K562 (cell line): Measurements from ENCODE around the gene AGAP1. TPM values are rescaled to one million over a fixed set of nuclear protein-coding genes. Genes with fewer than 3 reads are reported as not detected.

Experiments used
- ATAC-seq: fragments of 200-7000 bp; cut with Tn5 transposase; 3 replicates; pipeline ENCODE4 v1.9.1; 2020; ENCODE audit warnings: moderate library complexity
- BruUV-seq: library from RNA; stranded (reverse); fragments of 400-500 nt; replicated peaks from 2 replicates; lab custom pipeline; 2021; lab: Mats Ljungman, UMichigan
- CTCF ChIA-PET: fragments of 300-600 bp; formaldehyde crosslinking; extraction: SDS; loops from one replicate; lab custom pipeline; 2021; ENCODE audit warnings: low intra/inter-chr PET ratio; lab: Yijun Ruan, JAX
- POLR2A ChIA-PET: fragments of 300-600, 350-650 bp; sonication (Branson Sonifier 250); formaldehyde crosslinking; extraction: SDS; loops from one replicate; lab custom pipeline; 2021; ENCODE audit warnings: antibody characterized with exemption, inconsistent platforms; lab: Yijun Ruan, JAX
- DNase-seq, 4 experiments: peaks; one replicate each; pipeline versions ENCODE4 v3.0.0 to v3.0.0-alpha.2; 2011 to 2018; ENCODE audit warnings: low spot score in 3 of 4, mixed read lengths in 3 of 4; ENCODE audit errors: extremely low read depth in 1 of 4
- FAIRE-seq: peaks from 2 replicates; lab custom pipeline; 2011; peaks lifted over from hg19 to GRCh38; lab: Jason Lieb, UNC
- H2AFZ ChIP-seq: 2 replicates; pipeline ENCODE4 v1.6.0; 2011; ENCODE audit warnings: low read depth, low read length, control low read depth, inconsistent platforms
- H3K27ac ChIP-seq: fragments of 200-600 bp; 3 replicates; pipeline ENCODE4 v1.8.0; 2011; ENCODE audit warnings: low read depth, mild to moderate bottlenecking, control low read depth, inconsistent platforms, low read length, moderate library complexity, mixed read lengths; ENCODE audit errors: extremely low read depth
- H3K27me3 ChIP-seq, 2 experiments: fragments of 300-600 bp in 1 of 2; 2 replicates in 1 of 2; 3 replicates in 1 of 2; pipeline versions ENCODE4 v1.6.0 to v1.8.0; 2011; ENCODE audit warnings: inconsistent platforms in 2 of 2, low read length in 2 of 2, mild to moderate bottlenecking in 1 of 2, mixed read lengths in 1 of 2, moderate library complexity in 1 of 2; ENCODE audit not compliant: control insufficient read depth in 2 of 2, insufficient read depth in 2 of 2
- H3K36me3 ChIP-seq: fragments of 300-600 bp; 3 replicates; pipeline ENCODE4 v1.8.0; 2011; ENCODE audit warnings: mild to moderate bottlenecking, low read length, inconsistent platforms; ENCODE audit not compliant: control insufficient read depth, insufficient read depth
- H3K4me1 ChIP-seq, 2 experiments: fragments of 200-600 bp in 1 of 2; replicated peaks in 1 of 2; 2 replicates in 1 of 2; 3 replicates in 1 of 2; pipeline versions ENCODE4 v1.5.1 to v1.8.0; 2011; ENCODE audit warnings: inconsistent platforms in 2 of 2, low read length in 2 of 2, mild to moderate bottlenecking in 1 of 2, mixed read lengths in 1 of 2, moderate library complexity in 1 of 2; ENCODE audit not compliant: control insufficient read depth in 2 of 2, insufficient read depth in 2 of 2
- H3K4me2 ChIP-seq: 2 replicates; pipeline ENCODE4 v1.6.1; 2011; ENCODE audit warnings: low read length, control low read depth, inconsistent platforms, mixed read lengths; ENCODE audit not compliant: insufficient read depth
- H3K4me3 ChIP-seq: fragments of 200-600 bp; sonication (generic), shearing (Covaris generic); 2 replicates; pipeline ENCODE4 v1.5.1; 2016; ENCODE audit warnings: control low read depth, inconsistent platforms
- H3K79me2 ChIP-seq: fragments of 200-600 bp; 3 replicates; pipeline ENCODE4 v1.8.0; 2011; ENCODE audit warnings: low read length, inconsistent platforms; ENCODE audit not compliant: control insufficient read depth, insufficient read depth
- H3K9ac ChIP-seq, 2 experiments: 2 replicates each; pipeline versions ENCODE4 v1.6.0 to v1.6.1; 2011; ENCODE audit warnings: low read depth in 2 of 2, low read length in 2 of 2, control low read depth in 1 of 2, inconsistent platforms in 1 of 2, mild to moderate bottlenecking in 1 of 2, mixed read lengths in 1 of 2; ENCODE audit not compliant: insufficient read depth in 1 of 2
- H3K9me1 ChIP-seq: one replicate; pipeline ENCODE4 v1.6.0; 2011; ENCODE audit warnings: inconsistent platforms, mild to moderate bottlenecking, low read length, moderate library complexity; ENCODE audit not compliant: control insufficient read depth, insufficient read depth
- H3K9me3 ChIP-seq: replicated peaks from 2 replicates; pipeline ENCODE4 v1.5.1; 2011; ENCODE audit warnings: low read depth, low read length, inconsistent platforms; ENCODE audit not compliant: control insufficient read depth, insufficient read depth
- H4K20me1 ChIP-seq: replicated peaks from 2 replicates; pipeline ENCODE4 v1.6.1; 2011; ENCODE audit warnings: low read length, inconsistent platforms, mixed read lengths; ENCODE audit not compliant: control insufficient read depth, insufficient read depth
- DACH1 ChIP-seq: fragments of 450-650 bp; IDR thresholded peaks from 2 replicates; pipeline ENCODE4 v1.6.1; 2018; ENCODE audit not compliant: partially characterized antibody
- ESRRB ChIP-seq: fragments of 250-450 bp; sonication (Bioruptor Pico); IDR thresholded peaks from 2 replicates; pipeline ENCODE4 v1.5.0; 2020; ENCODE audit warnings: mild to moderate bottlenecking, moderate library complexity, borderline replicate concordance
- JUN ChIP-seq, 2 experiments: sonication (generic) in 1 of 2; formaldehyde crosslinking in 1 of 2; IDR thresholded peaks; 2 replicates each; pipeline versions ENCODE4 v1.6.1 to v1.8.0; 2012 to 2022; ENCODE audit warnings: borderline replicate concordance in 2 of 2, mild to moderate bottlenecking in 2 of 2, improper control_type of control experiment in 1 of 2, low read depth in 1 of 2, low read length in 1 of 2, missing genetic modification reagents in 1 of 2
- MLLT1 ChIP-seq, 2 experiments: fragments of 450-650 bp; IDR thresholded peaks; 2 replicates each; pipeline ENCODE4 v1.6.1; 2016
- NFE2 ChIP-seq: IDR thresholded peaks from 2 replicates; pipeline ENCODE4 v1.6.1; 2014; ENCODE audit warnings: antibody characterized with exemption, low read depth
- PHTF2 ChIP-seq: fragments of 250-450 bp; sonication (Bioruptor Pico); IDR thresholded peaks from 2 replicates; pipeline ENCODE4 v1.5.0; 2021; ENCODE audit warnings: mild to moderate bottlenecking
- SRSF1 ChIP-seq: fragments of 200-400 bp; formaldehyde crosslinking; IDR thresholded peaks from 2 replicates; pipeline ENCODE4 v1.6.1; 2017; ENCODE audit warnings: mild to moderate bottlenecking, low read depth, low read length, moderate library complexity
- SUPT5H ChIP-seq: fragments of 450-650 bp; IDR thresholded peaks from 2 replicates; pipeline ENCODE4 v1.6.1; 2016
- ZNF407 ChIP-seq: fragments of 450-650 bp; IDR thresholded peaks from 2 replicates; pipeline ENCODE4 v1.6.1; 2016; ENCODE audit warnings: low read depth
- ZNF511 ChIP-seq: sonication (generic); formaldehyde crosslinking; IDR thresholded peaks from 2 replicates; pipeline ENCODE4 v1.8.0; 2022; ENCODE audit warnings: mild to moderate bottlenecking, missing genetic modification reagents
- ZNF551 ChIP-seq: fragments of 250-450 bp; sonication (Bioruptor Pico); IDR thresholded peaks from 2 replicates; pipeline ENCODE4 v1.5.0; 2021; ENCODE audit warnings: mild to moderate bottlenecking, moderate library complexity
- ZNF589 ChIP-seq: fragments of 200-800 bp; sonication (Bioruptor generic); IDR thresholded peaks from 2 replicates; pipeline ENCODE4 v1.6.1; 2016; ENCODE audit warnings: low read depth, missing genetic modification characterization, missing compliant biosample characterization
- WGBS: fragments of 100-300 bp; shearing (Covaris generic); methylation state at CpG from one replicate; pipeline ENCODE4 v1.1.6; 2016; ENCODE audit warnings: low coverage, mixed read lengths; ENCODE audit not compliant: insufficient coverage; ENCODE audit errors: missing lambda C conversion rate; 5-methylcytosine and 5-hydroxymethylcytosine counted together
- in situ Hi-C: fragments of 300-500 bp; cut with MboI; formaldehyde crosslinking; loops from 4 replicates; pipeline ENCODE4 v1.15.0; 2018; ENCODE audit warnings: inconsistent platforms, mixed read lengths
- intact Hi-C: fragments of 100-400 bp; cut with micrococcal nuclease; formaldehyde crosslinking; loops from 2 replicates; pipeline ENCODE4 v1.14.2; 2022
- polyA plus RNA-seq, 8 experiments: library from polyadenylated mRNA; depleted of rRNA in 4 of 8; stranded (reverse) in 5 of 8; unstranded in 3 of 8; fragments of >200 nt; fragmentation: Nextera tagmentation in 2 of 8; fragmentation: Illumina TruSeq in 1 of 8; extraction: Ambion mirVana in 2 of 8; extraction: Trizol in 1 of 8; gene quantifications; 2 replicates each; pipeline versions ENCODE4 v1.2.1 to v1.2.3, GENCODE V29; 2011 to 2014; ENCODE audit warnings: inconsistent platforms in 1 of 8, missing spikeins in 1 of 8
- total RNA-seq, 7 experiments: library from RNA; depleted of rRNA in 6 of 7; stranded (reverse); fragments of >200 nt in 6 of 7; fragmentation: Illumina TruSeq in 2 of 7; extraction: Trizol in 2 of 7; gene quantifications; 2 replicates each; pipeline versions ENCODE4 v1.2.1 to v1.2.3, GENCODE V29; 2011 to 2021; ENCODE audit warnings: low replicate concordance in 1 of 7

AGAP1 gene
- total and polyA plus RNA-seq, 9 of the 15 experiments (the other 6 are each of a cell fraction or from before 2014, with no cell fraction given): 1.3 to 24.0 (median 10.6) TPM

- Histone ChIP-seq H3K27ac (no peak overlapping the region), H3K27me3 (no peaks in the 10 kb centered on the region), H3K9ac (no peak overlapping the region), H3K9me3 (no peaks in the 10 kb centered on the region), H3K79me2 (no peaks in the 10 kb centered on the region), H3K9me1 (no peaks in the 10 kb centered on the region), H4K20me1 (no peaks in the 10 kb centered on the region), H3K36me3 (no peaks in the 10 kb centered on the region), H2AFZ (no peak overlapping the region), H3K4me2 (no peak overlapping the region), H3K4me1 (peaks cover 0 to 4% of the 10 kb centered on the region in 2 experiments; a peak in 1 of 5 replicates), H3K4me3 (no peak overlapping the region)
- DNase-seq (no peak), FAIRE-seq (no peak), ATAC-seq (no peak)
- in situ Hi-C loops: no loop called here
- CTCF ChIA-PET: no interaction called here
- WGBS: 91% methylated on average over 10 of the region's 11 CpGs
- POLR2A ChIA-PET: no interaction called here
- BruUV-seq: no TSS peak
- intact Hi-C loops: no loop called here
- TF ChIP-seq JUN (IDR thresholded peaks at IDR 0.05; ENCODE audit: borderline replicate concordance, low read depth, low read length): no peak
- no peak for TF ChIP-seq JUN (CRISPR knock-in tag; IDR thresholded peaks at IDR 0.05; ENCODE audit: borderline replicate concordance)
- no peak for TF ChIP-seq MLLT1 (IDR thresholded peaks at IDR 0.05)
- TF ChIP-seq ZNF589 (CRISPR knock-in tag): no peak
- no peak for TF ChIP-seq ZNF407
- TF ChIP-seq ESRRB: no peak
- TF ChIP-seq NFE2: no peak
- TF ChIP-seq DACH1: no peak
- no peak for TF ChIP-seq SUPT5H
- no peak for TF ChIP-seq ZNF511
- no peak for TF ChIP-seq ZNF551 (CRISPR knock-in tag)
- no peak for TF ChIP-seq SRSF1
- TF ChIP-seq PHTF2 (CRISPR knock-in tag): no peak
These were observed 353.7 kb downstream of the AGAP1 start for GRCh38 chr2:235847576-235847975.
